M059J (cell line): Measurements from ENCODE around the gene SATB2. TPM values are rescaled to one million over a fixed set of nuclear protein-coding genes. Genes with fewer than 3 reads are reported as not detected.

Experiments used
- DNase-seq: peaks from one replicate; pipeline ENCODE4 v3.0.0-alpha.2; 2012; ENCODE audit warnings: low read depth
- total RNA-seq: library from RNA; depleted of rRNA; stranded (reverse); fragments of >200 nt; shearing (Covaris generic); gene quantifications from 2 replicates; pipeline ENCODE4 v1.2.3, GENCODE V29; 2014; rRNA removed

SATB2 gene
- total RNA-seq: 7.5 and 7.8 TPM in 2 replicates

- peak; percentile 86 for DNase-seq
Measured at GRCh38 chr2:199457147-199458008, at the start of gene SATB2. TSS of gene SATB2 (minus strand) at chr2:199457939. CDS start at chr2:199456037, 1,902 bp downstream.

- no peak for DNase-seq
Measured at GRCh38 chr2:199505755-199506403, 48.1 kb upstream of the SATB2 start.

GRCh38 chr2:199503148-199503547, 45.4 kb upstream of the SATB2 start:
- no peak for DNase-seq

GRCh38 chr2:199499005-199499404, 41.3 kb upstream of the SATB2 start:
- DNase-seq: no peak

GRCh38 chr2:199495147-199495546, 37.4 kb upstream of the SATB2 start:
- peak; percentile 66 for DNase-seq

- no peak for DNase-seq
Measured at GRCh38 chr2:199490049-199490448, 32.3 kb upstream of the SATB2 start.

- DNase-seq: peak; percentile 43
Measured at GRCh38 chr2:199488772-199489400, 31.1 kb upstream of the SATB2 start.

GRCh38 chr2:199485732-199486335, 28.1 kb upstream of the SATB2 start:
- DNase-seq: peak; percentile 61

- peak; percentile 40 for DNase-seq
Measured at GRCh38 chr2:199484927-199485326, 27.2 kb upstream of the SATB2 start.

- no peak for DNase-seq
Measured at GRCh38 chr2:199480966-199481365, 23.2 kb upstream of the SATB2 start.

GRCh38 chr2:199477277-199477834, 19.6 kb upstream of the SATB2 start:
- DNase-seq: no peak

- DNase-seq: peak; percentile 69
Measured at GRCh38 chr2:199471443-199472057, 13.8 kb upstream of the SATB2 start.

- DNase-seq: no peak
Measured at GRCh38 chr2:199470672-199471442, 13.1 kb upstream of the SATB2 start.

- no peak for DNase-seq
Measured at GRCh38 chr2:199470361-199470671, 12.6 kb upstream of the SATB2 start.

- DNase-seq: no peak
Measured at GRCh38 chr2:199469514-199470360, 12.0 kb upstream of the SATB2 start.

- DNase-seq: no peak
Measured at GRCh38 chr2:199468561-199469513, 11.1 kb upstream of the SATB2 start.

GRCh38 chr2:199467066-199467822, 9.5 kb upstream of the SATB2 start:
- DNase-seq: no peak

- DNase-seq: no peak
Measured at GRCh38 chr2:199466692-199467065, 8.9 kb upstream of the SATB2 start.
